GM19372 (cell line): ENCODE results near the gene EPS15.
"Not testable (repeated sequence)": the region's sequence is repeated elsewhere in the genome, so short reads cannot be mapped to it uniquely, and the experiment has no call there.

Source experiments
- ATAC-seq: cut with Tn5 transposase; IDR thresholded peaks from one replicate; pipeline ENCODE4 v1.9.1; 2021; ENCODE audit warnings: mild to moderate bottlenecking, low read depth, moderate library complexity; ENCODE audit not compliant: unreplicated experiment

Gene EPS15

GRCh38 chr1:51474832-51475620 is 44.0 kb downstream of the EPS15 start:
- not testable (repeated sequence) for ATAC-seq

- ATAC-seq = no peak
These were observed 45.5 kb downstream of the EPS15 start for GRCh38 chr1:51473331-51474115.

- no peak for ATAC-seq
These were observed 46.7 kb downstream of the EPS15 start for GRCh38 chr1:51472359-51472758.

GRCh38 chr1:51469518-51469917 is 49.5 kb downstream of the EPS15 start:
- no peak for ATAC-seq

GRCh38 chr1:51464828-51465227 is 54.2 kb downstream of the EPS15 start:
- no peak for ATAC-seq

GRCh38 chr1:51463561-51463960 is 55.5 kb downstream of the EPS15 start:
- ATAC-seq = no peak

- ATAC-seq = not testable (repeated sequence)
These were observed 56.8 kb downstream of the EPS15 start for GRCh38 chr1:51462289-51462688.

GRCh38 chr1:51454554-51454953 is 64.5 kb downstream of the EPS15 start:
- no peak for ATAC-seq

GRCh38 chr1:51453010-51453409 is 66.1 kb downstream of the EPS15 start:
- no peak for ATAC-seq

GRCh38 chr1:51448844-51449454 is 70.1 kb downstream of the EPS15 start:
- ATAC-seq = not testable (repeated sequence)

- ATAC-seq = no peak
These were observed 73.5 kb downstream of the EPS15 start for GRCh38 chr1:51445351-51446090.

- ATAC-seq = no peak
These were observed 74.4 kb downstream of the EPS15 start for GRCh38 chr1:51444534-51445192.

- no peak for ATAC-seq
These were observed 75.0 kb downstream of the EPS15 start for GRCh38 chr1:51444096-51444495.

GRCh38 chr1:51443555-51443954 is 75.5 kb downstream of the EPS15 start:
- no peak for ATAC-seq

- ATAC-seq = no peak
These were observed 76.5 kb downstream of the EPS15 start for GRCh38 chr1:51442616-51443015.

GRCh38 chr1:51442198-51442597 is 76.9 kb downstream of the EPS15 start:
- no peak for ATAC-seq

GRCh38 chr1:51439895-51440294 is 79.2 kb downstream of the EPS15 start:
- ATAC-seq = no peak

GRCh38 chr1:51439053-51439452 is 80.0 kb downstream of the EPS15 start:
- no peak for ATAC-seq

GRCh38 chr1:51437391-51437790 is 81.7 kb downstream of the EPS15 start:
- ATAC-seq = not testable (repeated sequence)

GRCh38 chr1:51435878-51436277 is 83.2 kb downstream of the EPS15 start:
- no peak for ATAC-seq
